GM18508 (cell line): ENCODE results near the gene CTSD.

ENCODE experiments used
- ATAC-seq: cut with Tn5 transposase; IDR thresholded peaks from one replicate; pipeline ENCODE4 v1.9.1; 2021; ENCODE audit warnings: moderate number of reproducible peaks; ENCODE audit not compliant: insufficient read depth, unreplicated experiment

CTSD gene

DNA sequence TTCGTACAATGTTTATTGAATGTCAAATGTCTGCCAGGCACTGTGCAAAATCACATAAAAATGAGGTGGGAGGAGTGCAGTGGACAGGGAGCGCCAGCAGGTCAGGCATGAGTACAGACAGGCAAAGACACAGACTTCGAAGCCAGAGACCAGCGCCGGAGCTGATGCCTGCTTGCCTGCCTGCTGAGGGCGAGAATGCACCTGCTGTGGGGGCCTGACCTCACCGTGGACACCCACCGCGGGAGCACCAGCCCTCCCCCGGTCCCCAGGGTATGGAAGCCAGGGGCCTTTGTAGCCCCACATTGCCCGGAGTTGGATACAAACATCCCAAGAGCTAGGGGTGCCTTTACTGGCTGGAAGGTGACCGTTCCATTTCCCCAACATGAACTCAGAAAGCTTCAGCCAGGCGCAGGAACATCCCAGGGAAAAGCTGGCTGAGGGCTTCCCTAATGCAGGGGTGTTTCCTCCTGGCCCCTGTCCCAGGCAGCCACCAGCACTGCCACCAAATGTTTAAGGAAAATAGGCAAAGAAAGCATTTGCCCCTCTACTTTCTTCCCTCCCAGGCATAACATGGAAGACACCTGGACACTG is 31.2 kb downstream of the CTSD start:
- no peak for ATAC-seq

DNA sequence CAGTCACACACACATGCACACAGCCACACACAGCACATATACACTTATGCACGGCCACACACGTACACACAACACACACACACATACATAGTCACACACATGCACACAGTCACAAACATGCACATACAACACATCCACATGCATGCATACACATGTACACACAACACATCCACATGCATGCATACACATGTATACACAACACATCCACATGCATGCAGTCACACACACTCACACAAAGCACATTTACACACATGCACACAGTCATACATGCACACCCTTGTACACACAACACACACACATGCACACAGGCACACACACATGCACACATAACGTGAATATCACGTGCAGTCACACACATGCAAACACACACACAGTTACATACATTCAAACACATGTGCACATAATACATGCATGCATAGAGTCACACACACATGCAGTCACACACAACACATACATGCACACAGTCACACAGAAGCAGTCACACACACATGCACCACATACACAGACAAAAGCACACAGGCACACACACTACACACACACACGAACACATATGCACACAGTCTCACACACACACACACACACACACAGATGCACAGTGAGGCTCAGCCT is 32.2 kb downstream of the CTSD start:
- no peak for ATAC-seq

DNA sequence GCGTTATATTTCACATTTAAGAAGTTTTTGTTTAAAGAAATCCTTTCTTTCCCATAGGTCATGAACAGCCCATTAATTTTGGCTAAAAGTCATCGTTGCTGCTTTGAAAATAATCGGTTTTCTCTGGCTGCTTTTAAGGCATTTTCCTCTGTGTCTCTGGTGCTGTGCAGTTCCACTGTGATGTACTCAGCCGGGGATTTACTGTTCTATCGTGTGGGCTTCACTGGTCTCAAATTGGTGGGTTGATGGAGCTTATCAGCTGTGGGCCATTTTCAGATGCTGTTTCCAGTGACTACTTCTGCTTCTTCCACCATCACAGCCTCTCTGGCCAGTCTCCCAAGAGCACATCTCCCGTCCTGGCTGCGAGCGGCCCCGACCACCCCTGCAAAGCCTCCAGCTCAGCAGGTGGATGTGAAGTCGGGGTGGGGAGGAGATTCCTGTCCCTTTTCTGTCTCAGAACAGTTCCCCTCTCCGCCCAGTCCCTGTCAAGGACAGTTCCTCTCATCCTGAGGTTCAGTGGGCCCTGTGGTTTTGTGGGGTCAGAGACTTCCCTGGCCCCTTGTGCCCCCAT is 33.6 kb downstream of the CTSD start:
- no peak for ATAC-seq

DNA sequence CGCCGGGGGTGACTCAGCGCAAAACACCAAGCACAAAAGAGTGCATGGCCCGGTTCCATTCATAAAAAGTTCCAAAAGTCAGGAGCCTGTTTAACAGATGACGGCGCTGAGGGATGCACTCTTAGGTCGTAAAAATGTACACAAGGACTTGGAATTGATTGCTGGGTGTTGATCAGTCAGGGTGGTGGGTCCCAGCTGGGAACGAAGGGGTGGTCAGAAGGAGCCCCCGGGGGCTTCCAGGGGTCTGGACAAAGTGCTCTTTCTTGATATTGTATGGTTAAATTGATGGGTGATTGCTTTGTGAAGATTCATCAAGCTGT is 34.1 kb downstream of the CTSD start:
- no peak for ATAC-seq

DNA sequence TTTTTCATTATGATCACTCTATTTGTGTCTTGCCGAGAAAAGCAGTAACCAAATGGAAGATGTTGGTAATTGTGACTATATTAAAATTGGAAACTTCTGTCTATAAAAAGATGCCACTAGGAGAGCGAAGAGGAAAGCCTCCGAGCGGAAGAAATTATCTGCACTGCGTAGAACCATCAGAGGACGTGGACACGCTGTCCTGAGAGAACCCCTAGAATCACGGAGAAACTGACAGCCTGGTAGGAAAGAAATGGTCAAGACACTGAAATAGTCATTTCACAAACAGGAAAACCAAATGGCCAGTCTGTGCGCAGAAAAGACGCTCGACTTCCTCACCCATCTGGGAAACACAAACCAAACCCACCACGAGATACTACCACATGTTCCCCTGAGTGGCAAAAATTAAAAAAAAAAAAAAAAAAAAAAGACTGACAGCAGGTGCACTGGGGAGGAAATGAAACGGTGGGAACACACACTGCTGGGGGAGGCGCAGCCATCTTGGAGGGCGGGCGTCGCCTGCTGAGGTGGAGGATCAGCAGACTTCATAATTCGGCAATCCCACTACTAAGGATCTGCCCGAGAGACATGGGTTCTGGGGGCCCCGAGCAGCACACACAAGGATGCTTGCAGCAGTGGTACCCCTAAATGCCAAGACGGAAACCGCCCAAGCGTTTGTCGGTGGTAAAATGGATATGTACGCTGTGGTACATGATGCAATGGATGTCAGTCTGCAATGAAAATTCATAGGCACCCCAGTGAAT is 34.6 kb downstream of the CTSD start:
- ATAC-seq = no peak

DNA sequence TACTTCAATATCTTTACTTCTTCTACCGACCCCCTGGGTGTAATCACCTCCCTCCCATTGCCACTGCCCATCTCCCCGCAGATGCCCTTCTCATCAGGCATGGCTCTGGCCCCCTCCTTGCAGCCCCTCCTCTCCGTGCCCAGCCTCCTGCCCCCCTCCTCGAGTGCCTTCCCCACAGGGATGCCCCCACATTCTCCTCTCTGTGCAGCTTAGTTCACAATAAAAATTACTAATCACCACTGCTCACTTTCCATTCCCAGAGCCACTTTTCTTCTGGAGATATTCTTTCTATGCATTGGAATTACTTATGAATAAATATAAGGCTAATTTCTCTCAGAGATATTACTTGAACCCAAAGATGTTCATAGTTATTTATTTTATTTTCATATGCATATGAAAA is 35.4 kb downstream of the CTSD start:
- no peak for ATAC-seq

DNA sequence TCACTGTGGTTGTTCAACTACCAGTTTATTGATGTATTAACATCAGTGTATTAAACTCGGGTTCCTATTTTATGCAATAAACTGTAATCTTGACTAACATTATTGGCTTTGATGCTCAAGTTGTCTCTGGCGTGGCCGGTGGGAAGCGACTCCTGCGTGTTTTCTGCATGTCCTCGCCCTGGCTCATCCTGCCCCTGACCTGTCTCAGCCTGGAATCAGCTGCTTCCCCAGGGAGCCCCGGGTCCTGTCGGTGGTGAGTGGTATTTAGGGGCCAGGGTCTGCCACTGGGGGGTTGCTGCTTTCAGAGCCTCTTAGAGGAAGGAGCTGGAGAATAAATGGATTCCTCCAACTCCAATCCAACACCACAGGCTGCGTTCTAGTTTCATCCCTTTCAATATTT is 35.9 kb downstream of the CTSD start:
- no peak for ATAC-seq

DNA sequence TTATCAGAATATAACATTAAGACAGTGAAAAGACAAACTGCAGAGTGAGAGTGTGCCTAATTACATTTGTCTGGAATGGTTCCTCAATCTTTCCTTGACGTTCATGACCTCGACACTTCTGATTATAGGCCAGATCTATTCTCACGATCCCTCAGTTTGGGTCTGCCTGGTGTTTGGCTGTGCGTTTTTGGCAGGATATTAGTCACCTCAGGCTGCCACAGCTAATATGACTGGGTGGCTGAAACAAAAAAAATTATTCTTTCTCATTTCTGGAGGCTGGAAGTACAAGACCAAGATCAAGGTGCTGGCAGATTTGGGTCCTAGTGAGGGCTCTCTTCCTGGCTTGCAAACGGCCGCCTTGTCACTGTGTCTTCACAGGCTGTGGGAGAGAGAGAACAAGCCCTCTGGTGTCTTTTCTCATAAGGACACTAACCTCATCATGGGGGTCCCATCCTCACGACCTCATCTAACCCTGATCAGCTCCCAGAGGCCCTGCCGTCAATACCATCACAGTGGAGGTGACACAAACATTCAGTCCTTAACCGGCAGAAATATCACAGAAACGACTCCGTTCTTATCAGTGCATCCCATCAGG is 36.5 kb downstream of the CTSD start:
- ATAC-seq = no peak

DNA sequence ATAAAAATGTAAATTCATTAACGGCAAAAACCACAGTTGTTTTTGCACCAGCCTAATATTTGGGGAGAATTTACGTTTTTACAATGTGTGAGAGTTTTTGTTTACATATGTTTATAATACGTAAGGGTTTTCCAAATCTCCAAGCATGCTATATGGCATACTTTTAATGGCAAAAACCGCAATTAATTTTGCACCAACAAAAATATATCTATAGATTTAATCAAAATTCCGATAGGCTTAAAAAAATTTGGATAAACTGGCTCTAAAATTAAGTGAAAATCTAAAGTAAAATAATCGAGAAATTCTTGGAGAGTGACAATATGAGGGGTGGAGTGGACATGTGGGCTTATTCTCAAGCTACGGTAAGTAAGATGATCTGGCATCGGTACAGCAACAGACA is 43.9 kb downstream of the CTSD start:
- ATAC-seq = no peak

DNA sequence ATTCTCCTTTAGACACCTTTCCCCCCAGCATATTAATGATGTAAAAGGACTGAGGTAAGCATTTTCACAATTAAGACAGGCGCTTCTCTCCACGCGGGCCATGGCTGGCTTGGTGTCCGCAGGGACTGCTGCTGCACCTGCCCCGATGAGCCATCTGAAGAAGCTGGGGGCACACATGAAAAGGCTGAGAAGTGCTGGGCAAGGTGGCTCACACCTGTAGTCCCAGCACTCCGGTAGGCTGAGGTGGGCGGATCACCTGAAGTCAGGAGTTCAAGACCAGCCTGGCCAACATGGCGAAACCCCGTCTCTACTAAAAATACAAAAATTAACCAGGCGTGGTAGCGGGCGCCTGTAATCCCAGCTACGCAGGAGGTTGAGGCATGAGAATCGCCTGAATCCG is 45.4 kb downstream of the CTSD start:
- ATAC-seq = no peak

DNA sequence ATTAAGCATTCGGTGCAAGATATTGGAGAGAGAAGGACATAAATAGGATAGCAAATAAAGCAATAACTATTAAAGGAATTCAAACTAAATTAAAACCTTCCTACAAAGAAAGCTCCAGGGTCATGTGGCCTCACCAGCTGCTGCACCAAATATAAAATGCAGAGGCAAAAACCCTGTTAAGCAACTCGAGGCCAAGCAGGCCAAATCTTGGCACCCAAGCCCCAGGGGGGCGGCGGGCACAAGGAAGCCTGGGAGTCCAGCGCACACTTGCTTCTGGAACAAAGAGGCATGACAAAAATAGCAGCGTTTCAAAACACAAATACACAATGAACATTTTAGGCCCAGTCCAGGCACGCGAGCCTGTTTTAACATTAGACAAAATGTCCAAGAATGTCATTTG is 46.0 kb downstream of the CTSD start:
- ATAC-seq = no peak

DNA sequence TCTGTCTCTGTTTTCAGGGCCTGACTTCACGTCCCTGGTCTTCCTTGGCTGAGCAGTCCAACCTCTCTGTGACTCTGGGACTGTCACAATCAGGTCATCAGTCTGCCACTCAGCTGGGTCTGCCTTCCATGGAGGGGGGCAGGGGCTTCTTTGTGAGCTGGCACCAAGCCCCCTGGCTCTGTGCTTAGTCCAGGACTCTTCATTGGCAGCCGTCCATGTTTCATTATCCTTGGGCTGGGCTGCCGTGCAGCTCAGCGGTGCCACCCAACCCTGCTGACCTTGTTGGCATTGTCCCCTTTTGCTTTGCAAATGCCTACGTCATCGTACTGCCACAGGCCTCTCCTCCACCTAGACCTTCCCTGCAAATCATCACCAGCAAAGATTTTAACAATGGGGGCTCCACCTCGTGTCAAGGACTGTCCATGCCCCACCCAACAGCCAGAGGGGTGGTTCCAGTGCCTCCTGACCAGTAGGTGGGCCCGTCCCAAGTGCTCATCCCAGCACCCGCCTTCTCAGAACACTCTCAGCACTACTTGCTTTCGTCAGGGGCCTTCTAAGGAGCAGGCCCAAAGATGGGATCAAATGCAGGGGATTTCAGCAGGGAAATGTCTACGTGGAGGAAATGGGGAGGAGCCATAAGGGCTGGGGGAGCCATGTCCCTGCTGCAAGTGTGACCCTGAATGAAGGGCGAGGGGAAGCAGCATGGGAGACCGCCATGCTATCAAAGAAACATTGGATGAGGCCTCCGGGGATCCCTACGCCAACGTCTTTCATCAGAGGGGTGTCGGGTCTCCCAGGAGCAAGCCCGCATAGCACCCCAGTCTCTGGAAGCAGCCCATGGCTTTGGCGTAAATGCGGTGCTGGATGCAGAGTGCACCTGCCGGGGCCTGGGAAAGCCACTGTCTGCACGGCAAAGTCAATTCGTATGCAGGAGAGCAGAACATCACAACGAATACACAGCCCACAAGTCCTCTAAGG is 48.5 kb downstream of the CTSD start:
- no peak for ATAC-seq

DNA sequence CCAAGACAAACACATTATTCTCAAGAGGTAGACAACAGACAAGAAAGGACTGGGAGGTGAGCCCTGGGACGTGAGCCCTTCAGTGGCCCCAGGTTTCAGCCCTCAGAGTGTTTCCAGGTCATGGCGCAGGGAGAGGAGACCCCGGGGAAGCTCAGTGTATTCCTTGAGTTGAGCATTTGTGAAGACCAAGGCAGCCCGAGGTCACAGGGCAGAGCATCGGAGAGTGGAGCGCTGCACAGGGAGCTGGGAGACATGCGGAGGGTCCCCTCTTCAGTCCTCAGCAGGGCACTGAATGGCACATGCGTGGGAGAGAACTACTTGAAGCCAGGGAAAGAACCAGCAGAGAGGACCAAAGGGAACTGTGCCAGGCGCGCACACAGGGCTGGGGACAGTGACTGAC is 55.0 kb downstream of the CTSD start:
- no peak for ATAC-seq

DNA sequence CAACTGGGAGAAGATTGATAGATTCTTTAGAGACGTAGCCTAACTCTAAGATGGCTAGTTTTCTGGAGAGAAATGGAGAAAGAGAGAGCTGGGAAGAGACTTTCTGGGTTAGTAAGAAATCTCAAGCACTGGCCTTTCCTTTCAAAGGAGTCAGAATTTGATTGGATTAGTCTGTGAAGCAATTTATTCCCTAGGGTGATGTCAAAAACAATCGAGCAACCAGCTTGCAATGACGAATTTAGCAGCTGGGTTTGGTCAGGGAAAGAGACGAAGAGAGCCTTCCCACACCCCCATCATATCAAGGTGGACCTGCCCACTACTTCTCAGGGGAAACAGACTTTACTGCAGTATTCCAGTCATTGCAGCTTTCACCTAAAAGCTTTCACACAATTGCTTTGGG is 56.0 kb downstream of the CTSD start:
- ATAC-seq = no peak

DNA sequence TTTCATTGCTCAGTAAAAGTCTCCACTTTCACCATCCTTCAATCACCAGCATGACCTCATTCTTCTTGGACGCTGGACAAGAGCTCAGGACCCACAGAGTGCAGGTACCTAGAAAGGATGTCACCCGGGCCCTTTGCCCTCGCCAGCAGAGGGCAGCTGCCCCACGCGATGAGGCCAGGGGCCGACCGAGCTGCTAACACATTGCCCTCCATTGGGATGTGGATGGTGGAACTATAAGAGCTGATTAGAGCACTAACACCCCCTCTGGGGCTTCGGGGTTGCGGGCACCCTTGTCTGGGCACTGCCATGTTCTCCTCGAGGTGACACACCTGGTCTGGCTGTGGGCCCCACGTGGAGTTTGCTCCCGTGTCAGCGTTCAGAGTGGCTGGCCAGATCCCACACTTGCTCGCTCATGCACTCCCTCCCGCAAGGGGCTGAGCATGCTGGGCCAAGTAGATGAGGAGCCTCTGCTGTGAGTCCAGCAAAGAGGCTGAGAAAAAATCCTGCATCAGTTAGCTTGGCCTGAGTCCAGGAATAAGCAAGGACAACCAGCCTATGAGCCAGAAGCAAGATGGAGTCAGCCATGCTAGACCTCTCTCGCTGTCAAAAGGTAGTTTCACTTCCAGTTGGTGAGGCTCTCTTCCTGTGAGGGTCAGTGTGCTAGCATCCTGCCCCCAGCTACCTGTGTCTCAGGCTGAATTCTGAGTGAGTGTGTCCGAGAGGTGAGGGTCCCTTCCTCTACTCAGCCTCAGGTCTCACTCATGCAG is 56.9 kb downstream of the CTSD start:
- no peak for ATAC-seq

DNA sequence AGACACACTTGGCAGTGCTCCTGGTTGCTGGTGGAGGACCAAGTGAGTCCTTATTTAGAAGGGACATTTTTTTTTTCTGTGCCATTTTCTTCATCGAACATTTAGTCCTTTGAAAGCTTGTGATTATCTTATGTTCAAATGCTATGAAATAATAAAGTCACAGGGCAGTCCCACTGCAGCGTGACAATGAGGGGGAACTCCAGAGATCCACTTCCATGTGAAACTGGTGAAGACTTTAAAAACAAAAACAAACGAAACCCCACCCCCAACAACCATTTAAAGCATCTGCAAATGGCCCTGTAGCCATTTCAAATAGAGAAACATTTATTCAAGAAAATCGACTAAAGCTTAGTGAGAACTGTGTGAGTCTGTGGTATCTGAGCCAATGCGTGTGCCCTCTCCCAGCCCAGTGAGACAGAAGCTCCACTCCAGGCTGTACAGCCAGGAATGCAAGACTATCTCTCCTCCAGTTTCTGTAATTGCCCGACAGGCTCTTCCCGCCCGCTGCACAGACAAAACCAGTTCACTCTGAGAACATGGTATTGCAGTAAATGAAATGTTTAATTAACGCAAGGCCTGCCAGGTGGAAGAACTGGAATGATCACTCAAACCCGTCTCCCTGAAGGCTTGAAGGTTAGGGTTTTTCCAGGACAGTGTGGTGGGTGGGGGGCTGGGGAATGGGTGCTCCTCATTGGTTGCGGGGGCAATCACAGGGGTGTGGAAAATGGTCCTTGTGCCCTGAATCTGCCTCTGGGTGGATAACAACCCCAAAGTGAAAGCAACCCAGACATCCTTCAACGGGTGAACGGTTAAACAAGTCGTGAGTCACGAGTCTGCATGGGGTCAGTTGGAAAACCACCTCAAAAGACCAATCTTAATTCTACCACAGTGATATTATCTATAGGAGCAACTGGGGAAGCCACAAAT is 58.3 kb downstream of the CTSD start:
- ATAC-seq = no peak

DNA sequence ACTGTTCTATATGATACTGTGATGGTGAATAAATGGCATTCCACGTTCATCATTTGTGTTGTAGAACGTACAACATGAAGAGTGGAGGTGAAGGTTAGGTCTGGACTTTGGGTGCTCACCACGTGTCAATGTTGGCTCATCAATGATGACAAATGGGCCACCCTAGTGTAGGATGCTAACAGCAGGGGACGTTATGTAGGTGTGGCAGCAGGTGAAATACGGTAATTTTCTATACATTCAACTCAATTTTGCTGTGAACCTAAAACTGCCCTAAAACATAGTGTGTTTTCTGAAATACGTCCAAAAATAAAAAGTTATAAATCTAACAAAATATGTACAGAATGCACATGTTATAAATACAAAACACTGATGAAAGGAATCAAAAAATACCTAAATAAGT is 60.6 kb downstream of the CTSD start:
- ATAC-seq = no peak
